Stimulated activated CD8-positive, alpha-beta memory T cell treated with anti-CD3 and anti-CD28 coated beads, Interleukin-15, amount 100 ng/mL, for 4 hours (primary cell): ENCODE measurements around the gene MGAT5B.

ENCODE experiments used
- DNase-seq, 2 donors: peaks; one replicate each; pipeline ENCODE4 v3.0.0-alpha.2; 2020; ENCODE audit warnings: low read depth in 2 of 2

Gene MGAT5B

DNA sequence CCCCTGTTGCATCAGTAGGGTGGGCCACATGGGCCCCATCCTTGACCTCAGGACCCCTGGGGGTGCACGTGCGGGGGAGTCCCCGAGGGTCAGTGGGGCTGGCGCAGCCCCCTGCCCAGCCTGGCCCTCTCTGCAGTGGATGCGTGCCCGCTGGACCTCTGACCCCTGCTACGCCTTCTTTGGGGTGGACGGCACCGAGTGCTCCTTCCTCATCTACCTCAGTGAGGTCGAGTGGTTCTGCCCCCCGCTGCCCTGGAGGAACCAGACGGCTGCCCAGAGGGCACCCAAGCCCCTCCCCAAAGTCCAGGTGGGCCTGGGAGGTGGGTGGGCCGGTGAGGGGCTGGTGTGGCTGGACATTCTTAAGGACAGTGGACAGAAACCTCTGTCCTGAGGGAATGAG is 35.9 kb downstream of the MGAT5B start:
- DNase-seq = no peak

- no peak for DNase-seq
Observed at GRCh38 chr17:76905036-76905435, 36.8 kb downstream of the MGAT5B start.

GRCh38 chr17:76905836-76906235 is 37.6 kb downstream of the MGAT5B start:
- DNase-seq = no peak

DNA sequence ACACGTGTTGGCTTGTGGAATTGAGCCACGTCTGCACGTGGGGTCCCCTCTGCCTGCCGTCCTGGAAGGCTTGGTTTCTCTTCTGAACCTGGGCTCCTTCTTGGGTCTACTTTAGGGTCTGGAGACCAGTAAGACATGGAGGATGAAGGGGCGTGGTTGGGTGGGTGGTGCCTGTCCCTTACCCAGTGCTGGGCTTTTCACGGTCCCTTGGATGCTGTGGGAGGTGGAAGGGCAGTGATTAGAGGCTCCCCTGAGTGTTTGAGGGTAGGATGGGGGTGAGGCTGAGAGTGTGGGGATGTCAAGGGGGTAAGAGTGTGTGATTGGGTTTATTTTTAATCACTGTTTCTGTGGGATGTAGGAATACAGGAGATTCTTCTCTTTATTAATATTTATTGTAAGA is 38.3 kb downstream of the MGAT5B start:
- no peak for DNase-seq

DNA sequence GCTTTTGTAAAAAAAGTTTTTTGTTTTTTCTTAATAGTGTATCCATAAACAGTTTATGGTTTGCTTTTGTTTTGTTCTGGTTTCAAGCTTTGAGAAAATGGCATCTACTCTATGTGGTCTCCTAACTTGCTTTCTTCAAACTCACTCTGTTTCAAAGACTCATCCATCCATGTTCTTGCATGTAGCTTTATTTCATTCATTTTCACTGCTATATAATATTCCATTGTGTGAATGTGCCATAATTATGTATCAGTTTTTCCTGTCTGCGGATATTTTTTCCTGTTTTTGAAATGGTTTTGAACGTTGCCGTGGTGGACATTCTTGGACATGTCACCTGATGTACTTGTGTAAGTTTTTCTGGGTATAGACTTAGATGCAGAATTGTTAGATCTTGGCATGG is 39.1 kb downstream of the MGAT5B start:
- DNase-seq = no peak

DNA sequence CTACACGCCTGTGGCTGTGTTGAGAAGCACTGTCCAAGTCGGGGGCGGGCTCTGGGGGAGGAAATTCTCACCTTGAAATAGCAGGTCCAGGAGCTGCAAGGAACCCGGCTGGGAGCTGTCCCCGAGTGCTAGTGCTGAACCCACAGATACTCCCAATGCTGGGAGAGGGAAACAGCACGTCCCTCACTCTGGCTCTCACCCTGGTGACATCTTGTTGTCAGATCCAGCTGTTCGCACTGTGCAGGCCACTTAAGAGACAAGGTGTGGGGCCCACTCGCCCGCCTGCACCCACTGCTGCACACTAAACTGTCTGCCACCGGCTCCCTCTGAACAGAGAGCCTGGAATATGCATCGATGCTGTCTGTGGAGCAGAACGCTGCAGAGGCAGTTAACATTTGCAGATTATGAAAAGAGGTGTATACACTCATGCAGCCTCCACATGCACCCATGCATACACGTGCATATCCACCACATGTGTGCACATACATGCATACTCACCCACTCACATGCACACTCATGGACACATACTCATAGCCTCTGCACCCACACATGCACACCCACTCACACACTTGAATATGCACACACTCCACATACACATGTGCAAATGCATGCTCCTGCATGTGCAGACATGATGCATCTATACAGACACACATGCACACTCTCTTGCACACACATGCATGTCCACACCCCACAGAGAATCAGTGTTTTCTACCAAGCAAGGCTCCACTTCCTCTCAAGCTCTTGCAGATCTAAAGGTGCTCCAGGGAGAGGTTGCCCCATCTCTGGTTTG is 42.0 kb downstream of the MGAT5B start:
- DNase-seq = no peak

DNA sequence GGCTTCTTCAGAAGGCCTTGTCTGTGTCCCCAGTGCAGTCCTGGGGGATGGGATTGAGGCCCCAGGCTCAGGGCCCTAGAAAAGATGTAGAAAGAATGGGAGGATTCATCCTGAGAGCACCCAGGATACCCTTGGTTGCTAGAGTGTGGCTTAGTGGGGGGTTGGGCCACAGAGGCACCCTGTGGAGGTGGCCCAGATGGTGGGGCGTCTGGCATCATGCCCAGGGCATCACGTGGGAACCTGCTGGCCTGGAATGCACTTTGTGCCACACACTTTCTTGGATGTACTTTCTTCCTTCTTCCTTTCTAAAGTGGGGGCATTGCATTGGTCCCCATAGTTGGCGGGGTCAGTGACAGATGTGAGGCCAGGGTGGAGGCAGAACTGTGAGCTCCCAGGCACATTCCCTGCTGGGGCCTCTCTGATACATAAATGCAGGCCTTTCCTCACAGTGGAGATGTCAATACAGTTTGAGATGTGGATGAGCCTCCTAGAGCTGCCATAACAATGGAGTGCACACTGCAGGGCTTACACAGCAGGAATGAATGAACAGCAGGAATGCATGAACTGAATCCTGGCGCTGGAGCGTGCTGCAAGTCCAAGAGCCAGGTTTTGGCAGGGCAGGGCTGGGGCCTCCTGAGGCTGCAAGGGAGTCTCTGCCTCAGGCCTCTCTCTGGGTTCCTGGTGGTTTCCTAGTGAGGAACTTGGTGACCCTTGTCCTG is 43.3 kb downstream of the MGAT5B start:
- no peak for DNase-seq

DNA sequence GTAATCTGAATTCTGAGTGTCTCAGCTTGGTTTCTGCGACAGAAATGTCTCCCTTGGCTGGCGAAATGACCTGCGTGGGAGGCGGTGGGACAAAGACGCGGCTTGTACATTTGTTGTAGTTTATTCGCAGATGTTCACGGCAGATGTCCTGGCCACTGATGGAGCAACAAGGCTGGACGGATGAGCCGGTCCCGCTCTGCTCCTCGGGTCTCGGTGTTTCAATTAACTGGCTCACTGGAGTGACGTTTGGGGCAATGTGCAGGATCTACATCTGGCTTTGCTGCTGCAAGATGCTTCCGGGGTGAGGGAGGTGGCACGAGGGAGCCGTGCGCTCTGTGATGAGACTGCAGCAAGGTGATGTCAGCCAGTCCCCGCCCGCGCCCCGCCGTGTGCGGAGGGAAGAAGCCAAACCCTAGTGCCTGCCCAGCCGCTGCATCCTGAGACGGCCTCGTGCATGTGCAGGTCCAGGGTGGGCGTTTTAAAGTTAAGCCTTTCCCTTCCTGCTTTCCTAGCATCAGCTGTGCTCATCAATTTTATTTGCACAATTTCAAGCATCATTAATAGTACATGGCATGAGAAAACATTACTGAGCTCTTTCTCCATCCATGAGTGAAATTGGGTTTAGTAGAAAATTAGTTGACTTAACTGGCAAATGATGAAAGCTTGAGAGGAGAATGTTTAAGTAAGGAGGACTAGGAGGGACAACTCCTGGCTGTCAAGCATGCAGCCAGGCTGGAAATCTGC is 44.4 kb downstream of the MGAT5B start:
- DNase-seq = no peak

GRCh38 chr17:76914937-76915336 is 46.7 kb downstream of the MGAT5B start:
- DNase-seq = no peak

GRCh38 chr17:76915840-76916510 is 47.8 kb downstream of the MGAT5B start:
- DNase-seq = no peak

DNA sequence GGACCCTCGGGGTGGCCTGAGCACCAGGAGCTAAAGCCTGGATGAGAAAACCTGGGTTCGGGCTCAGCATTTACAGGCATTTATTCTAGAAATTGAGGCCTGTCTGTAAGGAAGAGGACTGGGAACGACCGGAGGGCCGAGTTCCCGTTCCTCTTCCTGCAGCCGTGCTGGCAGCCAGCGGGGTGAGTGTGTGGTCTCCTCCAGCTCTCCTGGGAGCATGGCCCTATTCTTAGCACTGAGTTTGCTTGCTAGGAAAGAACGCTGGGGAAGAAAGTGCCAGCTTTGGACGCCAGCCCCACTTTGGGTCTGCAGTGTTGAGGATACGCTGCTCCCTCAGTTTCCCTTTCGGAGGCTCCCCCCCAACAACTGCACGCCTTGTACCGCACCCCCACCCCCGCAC is 49.6 kb downstream of the MGAT5B start:
- no peak for DNase-seq

DNA sequence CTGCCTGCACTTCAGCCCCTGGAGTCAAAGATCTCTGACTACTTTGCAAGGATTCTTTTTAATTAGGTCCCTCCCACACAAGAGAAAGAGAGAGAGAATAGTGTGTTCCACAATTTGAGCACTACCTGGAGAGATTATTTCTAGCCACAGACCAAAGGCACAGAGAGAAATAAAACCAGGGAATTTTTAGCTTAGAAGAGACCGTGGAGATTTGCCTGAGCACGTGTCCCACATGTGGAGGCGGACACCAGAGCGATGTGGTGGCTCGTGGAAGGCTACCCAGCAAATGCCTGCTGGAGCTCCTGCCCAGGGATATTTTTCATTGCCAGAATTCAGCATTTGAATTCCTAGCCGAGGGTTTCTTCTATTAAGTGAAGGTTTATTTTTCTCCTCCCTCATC is 50.6 kb downstream of the MGAT5B start:
- DNase-seq = no peak

DNA sequence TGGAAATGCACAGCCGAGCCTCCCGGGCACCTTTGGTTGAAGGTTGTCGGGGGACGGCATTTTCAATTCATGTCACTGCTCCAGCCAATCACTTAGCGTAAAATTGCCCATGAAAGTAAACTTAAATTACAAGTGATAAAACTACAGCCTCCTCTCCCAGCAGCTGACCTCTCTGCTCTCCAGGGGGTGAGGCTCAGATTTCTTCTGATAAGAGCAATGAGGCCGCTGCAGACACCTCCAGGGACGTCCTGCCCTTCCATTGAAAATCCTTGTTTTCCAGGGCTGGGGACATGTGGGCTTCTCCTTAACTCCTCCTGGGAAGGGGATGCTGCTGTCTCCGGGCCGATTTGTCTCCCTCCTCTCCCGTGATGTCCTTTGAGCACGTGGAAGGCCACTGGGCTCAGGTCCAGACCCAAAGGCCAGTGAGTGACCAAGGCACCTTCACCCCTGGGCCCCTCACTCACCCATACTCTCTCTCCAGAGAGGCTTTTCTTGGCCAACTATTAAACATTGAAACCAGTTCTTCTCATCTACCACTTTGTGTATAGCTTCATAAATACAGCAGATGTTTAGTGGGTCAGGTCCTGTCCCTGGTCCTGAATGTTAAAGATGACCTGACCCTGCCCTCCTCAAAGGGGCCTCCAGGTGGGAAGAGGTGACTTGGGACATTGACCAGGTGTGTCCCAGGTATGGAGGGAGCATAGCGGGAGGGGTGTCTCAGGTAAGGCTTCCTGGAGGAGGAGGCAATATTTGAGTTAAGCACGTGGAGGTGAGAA is 52.3 kb downstream of the MGAT5B start:
- DNase-seq = no peak

- no peak for DNase-seq
Observed at GRCh38 chr17:76921340-76922036, 53.3 kb downstream of the MGAT5B start.

DNA sequence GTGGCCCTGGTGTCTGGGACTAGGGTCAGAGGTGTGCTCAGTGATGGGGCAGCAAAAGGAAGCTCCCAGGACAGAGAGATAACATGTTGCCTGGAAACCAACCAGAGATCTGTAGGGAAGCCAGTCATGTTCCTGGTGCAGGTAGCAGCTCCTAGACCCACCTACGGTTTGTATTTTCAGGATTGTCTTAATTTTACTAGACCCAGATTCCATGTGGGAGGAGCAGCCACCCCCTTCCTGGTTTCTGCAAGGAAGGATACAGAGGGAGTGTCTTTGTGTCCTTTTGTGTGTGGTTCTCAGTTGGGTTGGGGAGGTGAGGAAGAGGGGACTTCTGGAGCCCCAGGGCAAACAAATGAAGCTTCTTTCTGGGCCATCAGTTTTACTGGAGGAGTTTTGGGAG is 53.9 kb downstream of the MGAT5B start:
- DNase-seq = no peak

DNA sequence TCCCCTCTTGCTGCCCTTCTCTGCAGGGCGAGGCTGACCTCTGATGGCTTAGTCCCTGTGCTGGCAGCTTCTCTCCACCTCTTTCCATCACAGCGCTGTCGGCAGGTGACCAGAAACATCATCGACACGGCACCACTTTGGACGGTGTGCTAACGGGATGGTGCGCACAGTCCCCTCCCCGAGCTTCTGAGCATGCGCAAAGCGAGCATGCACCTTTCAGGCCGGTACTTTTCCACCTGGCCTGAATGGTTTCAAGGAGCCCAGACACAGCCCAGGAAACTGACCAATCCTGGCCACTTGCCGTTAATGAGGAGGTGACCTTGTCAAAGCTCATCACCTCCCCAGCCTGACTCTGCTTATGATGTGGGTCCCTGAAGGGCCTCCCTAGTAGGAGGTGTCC is 54.8 kb downstream of the MGAT5B start:
- DNase-seq = no peak

DNA sequence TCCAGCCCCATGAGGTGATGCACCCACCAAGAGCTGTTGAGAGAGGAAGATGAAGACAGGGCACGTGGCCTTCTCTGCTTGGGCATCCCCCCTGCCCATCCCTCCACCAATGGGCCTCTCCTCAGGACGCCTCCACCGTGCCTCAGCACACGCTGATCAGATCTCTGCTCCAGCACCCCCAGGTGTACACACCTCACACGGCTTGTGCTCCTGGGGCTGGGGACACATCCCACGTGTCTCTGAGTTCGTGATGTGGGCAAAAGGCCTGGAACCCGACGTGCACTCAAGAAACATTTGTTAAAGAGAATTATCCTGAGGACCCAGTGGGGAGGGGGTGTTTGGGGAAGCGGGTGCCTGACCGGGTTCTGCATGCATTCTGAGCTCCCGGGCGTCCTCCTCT is 55.3 kb downstream of the MGAT5B start:
- no peak for DNase-seq

DNA sequence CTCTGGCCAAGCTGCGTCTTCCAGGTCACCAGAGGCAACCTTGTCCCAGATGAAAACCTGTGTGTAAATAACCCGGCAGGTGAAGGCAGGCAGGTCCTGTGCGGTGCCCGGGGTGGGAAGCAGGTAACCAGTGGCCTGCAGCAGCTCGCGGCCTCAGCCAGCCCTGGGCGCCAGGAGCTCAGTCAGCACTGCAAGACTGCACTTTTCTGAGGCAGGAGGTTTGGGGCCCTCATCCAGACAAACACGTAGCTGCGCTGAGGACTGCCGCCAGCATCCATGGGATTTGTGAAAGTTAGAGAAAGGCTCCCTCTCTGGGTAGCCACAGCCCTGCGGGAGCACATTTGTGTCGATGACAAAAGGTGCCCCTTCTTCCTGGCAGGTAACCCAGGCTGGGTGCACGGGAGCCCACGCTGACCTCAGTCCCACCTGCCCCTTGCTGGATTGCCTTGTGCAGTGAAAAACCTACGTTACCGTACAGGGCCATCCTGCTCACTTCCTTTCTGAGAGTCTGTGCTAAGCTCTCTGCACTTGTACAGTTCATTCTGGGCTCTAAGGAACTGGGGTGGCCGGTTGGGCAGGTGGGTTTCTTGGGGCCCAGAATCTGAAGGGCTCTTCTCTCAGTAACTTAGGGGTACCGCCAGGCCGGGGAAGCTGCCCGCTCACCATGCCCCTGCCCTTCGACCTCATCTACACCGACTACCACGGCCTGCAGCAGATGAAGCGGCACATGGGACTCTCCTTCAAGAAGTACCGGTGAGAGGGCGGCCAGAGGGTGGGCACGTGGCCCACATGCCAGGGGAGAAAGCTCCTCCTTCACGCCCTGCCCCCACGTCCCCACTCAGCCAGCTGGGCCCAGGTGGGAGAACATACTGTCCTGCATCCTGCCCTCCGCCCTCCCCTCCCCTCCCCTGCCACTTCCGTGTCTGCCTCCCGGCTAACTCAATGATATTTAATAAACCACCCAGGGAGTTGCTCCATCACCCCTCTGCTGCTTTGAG is 56.4 kb downstream of the MGAT5B start:
- DNase-seq = no peak

DNA sequence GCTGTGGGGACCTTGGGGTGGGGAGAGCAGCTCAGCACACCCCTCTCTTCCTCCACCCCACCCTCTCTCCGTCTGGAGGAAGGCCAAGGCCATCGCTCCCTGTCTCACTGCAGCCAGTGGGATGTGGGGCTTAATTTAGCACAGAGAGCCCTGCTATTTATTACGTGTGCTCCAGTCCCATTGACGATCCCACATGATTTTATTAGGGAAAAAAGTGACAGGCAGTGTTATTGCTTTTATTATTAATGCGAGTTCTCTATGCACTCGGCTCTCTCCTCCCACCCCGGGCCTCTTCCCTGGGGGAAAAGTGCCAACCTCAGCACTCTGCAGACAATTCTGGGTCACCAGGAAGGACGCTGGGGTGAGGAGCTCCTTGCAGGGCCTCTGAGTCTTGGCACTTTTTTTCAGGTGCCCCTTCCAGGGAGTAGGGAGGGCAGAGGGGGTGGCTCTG is 57.3 kb downstream of the MGAT5B start:
- no peak for DNase-seq
